ENCODE measurements around the gene SIPA1L3. TPM values are rescaled to one million over a fixed set of nuclear protein-coding genes. Genes with fewer than 3 reads are reported as not detected.

The SIPA1L3 gene
- total and polyA plus RNA-seq, 12 donors: 2.2 to 24.1 (median 11.8) TPM

GRCh38 chr19:37951816-37952210 is 44.8 kb downstream of the SIPA1L3 start:
- no peak overlapping the region for H3K4me3 ChIP-seq
- H3K4me1 ChIP-seq (replicated peaks in 1 of 2): no peaks in the 10 kb centered on the region
- WGBS, 4 donors: 65 to 83% (median 80%) methylated on average over 4 of the region's 4 CpGs
- intact Hi-C loops (cut with DNase I): no loop called here
- no peak for DNase-seq
- no peaks in the 10 kb centered on the region for H3K27me3 ChIP-seq
- no peak overlapping the region for H3K27ac ChIP-seq
- no peaks in the 10 kb centered on the region for H3K36me3 ChIP-seq (replicated peaks in 1 of 2)
- no peak for TF ChIP-seq CTCF (IDR thresholded peaks at IDR 0.05)
- TF ChIP-seq POLR2A (IDR thresholded peaks at IDR 0.05): no peak
- H3K9me3 ChIP-seq (replicated peaks in 1 of 3): no peaks in the 10 kb centered on the region

- 85 to 89% (median 87%) methylated on average over 11 of the region's 11 CpGs for WGBS, 4 donors
- no peaks in the 10 kb centered on the region for H3K36me3 ChIP-seq (replicated peaks in 1 of 2)
Observed at GRCh38 chr19:37953171-37953917, 46.3 kb downstream of the SIPA1L3 start.

DNA sequence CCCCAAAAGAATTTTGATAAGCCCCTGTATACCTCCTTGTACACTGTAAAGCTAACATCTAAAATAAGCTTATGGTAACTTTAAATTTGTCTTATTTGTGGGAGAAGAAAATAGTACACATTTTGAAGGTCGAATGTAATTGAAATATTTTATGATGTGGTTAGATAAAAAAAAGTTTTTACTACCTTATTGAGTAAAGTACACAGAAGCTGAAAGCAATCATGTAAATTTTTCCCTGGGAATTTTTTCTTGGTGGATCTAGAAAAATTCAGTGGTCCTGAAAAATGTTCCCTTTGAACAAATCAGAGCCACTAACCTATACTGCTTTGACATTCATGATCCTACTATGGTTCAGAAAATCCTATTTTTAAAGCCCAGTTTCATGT is 46.9 kb downstream of the SIPA1L3 start:
- H3K4me1 ChIP-seq (replicated peaks in 1 of 2): no peaks in the 10 kb centered on the region
- intact Hi-C loops (cut with DNase I): no loop called here
- no peaks in the 10 kb centered on the region for H3K27me3 ChIP-seq
- no peak for DNase-seq
- H3K4me3 ChIP-seq: no peak overlapping the region
- H3K9me3 ChIP-seq (replicated peaks in 1 of 3): no peaks in the 10 kb centered on the region
- H3K27ac ChIP-seq: no peak overlapping the region
- 35 to 61% (median 53%) methylated on average over 1 of the region's 1 CpG for WGBS, 4 donors
- TF ChIP-seq CTCF (IDR thresholded peaks at IDR 0.05) (no peak), POLR2A (IDR thresholded peaks at IDR 0.05) (no peak)
- H3K36me3 ChIP-seq (replicated peaks in 1 of 2): no peaks in the 10 kb centered on the region

More at GRCh38 chr19:37953171-37953917, 46.3 kb downstream of the SIPA1L3 start:
- no peaks in the 10 kb centered on the region for H3K4me1 ChIP-seq (replicated peaks in 1 of 2)
- TF ChIP-seq CTCF (IDR thresholded peaks at IDR 0.05) (no peak), POLR2A (IDR thresholded peaks at IDR 0.05) (no peak)
- H3K9me3 ChIP-seq (replicated peaks in 1 of 3): no peaks in the 10 kb centered on the region
- intact Hi-C loops (cut with DNase I): no loop called here
- no peaks in the 10 kb centered on the region for H3K27me3 ChIP-seq
- no peak for DNase-seq
- no peak overlapping the region for H3K4me3 ChIP-seq
- no peak overlapping the region for H3K27ac ChIP-seq

DNA sequence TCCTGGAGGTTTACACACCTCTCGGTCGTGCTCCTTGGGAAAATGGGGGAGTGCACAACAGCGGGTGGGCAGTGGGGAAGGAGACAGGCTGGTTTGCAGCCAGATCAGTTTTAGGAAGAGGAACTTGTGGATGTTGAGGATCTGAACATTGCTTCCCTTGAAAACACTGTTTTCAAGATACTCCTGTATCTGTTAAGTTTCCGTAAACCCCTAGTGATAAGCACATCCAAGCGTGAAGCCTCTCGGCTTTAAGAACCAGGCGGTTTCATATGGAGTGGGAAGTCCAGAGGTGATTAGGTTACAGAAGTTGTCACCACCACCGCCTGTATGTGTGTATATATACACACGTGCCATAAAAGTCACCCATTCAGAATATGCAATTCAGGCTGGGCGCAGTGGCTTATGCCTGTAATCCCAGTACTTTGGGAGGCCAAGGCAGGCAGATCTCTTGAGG is 47.4 kb downstream of the SIPA1L3 start:
- WGBS, 4 donors: 67 to 85% (median 83%) methylated on average over 10 of the region's 10 CpGs
- no peak for DNase-seq
- Histone ChIP-seq H3K4me3 (no peak overlapping the region), H3K36me3 (replicated peaks in 1 of 2) (no peaks in the 10 kb centered on the region), H3K4me1 (replicated peaks in 1 of 2) (no peaks in the 10 kb centered on the region), H3K9me3 (replicated peaks in 1 of 3) (no peaks in the 10 kb centered on the region), H3K27ac (no peak overlapping the region), H3K27me3 (no peaks in the 10 kb centered on the region)
- intact Hi-C loops (cut with DNase I): no loop called here
- TF ChIP-seq POLR2A (IDR thresholded peaks at IDR 0.05) (no peak), CTCF (IDR thresholded peaks at IDR 0.05) (no peak)

All from adrenal gland (tissue), 12 donors.